Caco-2 (cell line): Measurements from ENCODE around the gene ENPP4. TPM values are rescaled to one million over a fixed set of nuclear protein-coding genes. Genes with fewer than 3 reads are reported as not detected.

Experiments
- BruUV-seq: library from RNA; stranded (reverse); fragments of 400-500 nt; replicated peaks from 2 replicates; lab custom pipeline; 2021; lab: Mats Ljungman, UMichigan
- CTCF ChIA-PET: fragments of 300-600 bp; sonication (Branson Sonifier 250); formaldehyde crosslinking; loops from one replicate; lab custom pipeline; 2022; ENCODE audit warnings: antibody characterized with exemption; lab: Charles Lee
- POLR2A ChIA-PET: fragments of 300-600 bp; sonication (Branson Sonifier 250); formaldehyde crosslinking; loops from one replicate; lab custom pipeline; 2022; ENCODE audit warnings: antibody characterized with exemption; lab: Charles Lee
- DNase-seq, 2 experiments: peaks; one replicate each; pipeline versions ENCODE4 v3.0.0 to v3.0.0-alpha.2; 2020 to 2022
- H3K27me3 ChIP-seq: replicated peaks from 2 replicates; pipeline ENCODE4 v1.6.0; 2011; ENCODE audit warnings: low read length; ENCODE audit not compliant: control insufficient read depth, insufficient read depth
- H3K36me3 ChIP-seq: 2 replicates; pipeline ENCODE4 v1.5.1; 2011; ENCODE audit warnings: low read length; ENCODE audit not compliant: control insufficient read depth, insufficient read depth
- H3K4me1 ChIP-seq: fragments of 250-450 bp; sonication (Bioruptor Pico); 2 replicates; pipeline ENCODE4 v1.5.1; 2020; ENCODE audit warnings: mild to moderate bottlenecking
- H3K4me3 ChIP-seq: 2 replicates; pipeline ENCODE4 v1.5.1; 2011; ENCODE audit warnings: low read depth, mild to moderate bottlenecking, control low read depth, low read length
- H3K9me3 ChIP-seq: fragments of 250-450 bp; sonication (Bioruptor Pico); 2 replicates; pipeline ENCODE4 v1.5.1; 2020; ENCODE audit warnings: mild to moderate bottlenecking, moderate library complexity
- H3K27ac Mint-ChIP-seq: one replicate; pipeline ENCODE4 v1.8.0; 2022; ENCODE audit warnings: mixed read lengths; ENCODE audit not compliant: unreplicated experiment
- H3K27me3 Mint-ChIP-seq: one replicate; pipeline ENCODE4 v1.8.0; 2022; ENCODE audit warnings: mixed read lengths; ENCODE audit not compliant: insufficient read depth, unreplicated experiment
- H3K36me3 Mint-ChIP-seq: one replicate; pipeline ENCODE4 v1.8.0; 2022; ENCODE audit warnings: mild to moderate bottlenecking, mixed read lengths; ENCODE audit not compliant: insufficient read depth, unreplicated experiment
- H3K4me1 Mint-ChIP-seq: one replicate; pipeline ENCODE4 v1.8.0; 2022; ENCODE audit warnings: low read depth, mixed read lengths; ENCODE audit not compliant: unreplicated experiment
- H3K4me3 Mint-ChIP-seq: one replicate; pipeline ENCODE4 v1.8.0; 2022; ENCODE audit warnings: mild to moderate bottlenecking, moderate library complexity, mixed read lengths; ENCODE audit not compliant: unreplicated experiment
- H3K9me3 Mint-ChIP-seq: one replicate; pipeline ENCODE4 v1.8.0; 2022; ENCODE audit warnings: mixed read lengths; ENCODE audit not compliant: unreplicated experiment
- CTCF ChIP-seq, 2 experiments: fragments of 200-600 bp in 1 of 2; IDR thresholded peaks; 1 replicate in 1 of 2; 2 replicates in 1 of 2; pipeline versions ENCODE4 v1.5.1 to v1.8.0; 2011 to 2022; ENCODE audit warnings: antibody characterized with exemption in 1 of 2, control low read depth in 1 of 2, inconsistent platforms in 1 of 2, low read depth in 1 of 2, low read length in 1 of 2, mild to moderate bottlenecking in 1 of 2, moderate library complexity in 1 of 2; ENCODE audit not compliant: insufficient read depth in 1 of 2, severe bottlenecking in 1 of 2, unreplicated experiment in 1 of 2
- intact Hi-C: fragments of 100-400 bp; cut with micrococcal nuclease; formaldehyde crosslinking; loops from one replicate; pipeline ENCODE4 v1.10.0; 2022; ENCODE audit not compliant: unreplicated experiment
- total RNA-seq: library from RNA; stranded (reverse); gene quantifications from 2 replicates; pipeline ENCODE4 v1.2.3, GENCODE V29; 2022

ENPP4 gene
- total RNA-seq, 1 experiment from 2014 or later = 2.7 TPM

GRCh38 chr6:46191961-46192360 is 62.2 kb downstream of the ENPP4 start:
- no peaks in the 10 kb centered on the region for H3K4me1 Mint-ChIP-seq
- ChIA-PET POLR2A (no interaction called here), CTCF (no interaction called here)
- TF ChIP-seq CTCF (IDR thresholded peaks at IDR 0.05; ENCODE audit: insufficient read depth in 1 of 2, low read depth in 1 of 2, low read length in 1 of 2, severe bottlenecking in 1 of 2, unreplicated experiment in 1 of 2) = no peak
- peaks cover 2% of the 10 kb centered on the region for H3K27me3 Mint-ChIP-seq
- no TSS peak for BruUV-seq
- H3K36me3 ChIP-seq = no peaks in the 10 kb centered on the region
- DNase-seq = no peak
- no peaks in the 10 kb centered on the region for H3K36me3 Mint-ChIP-seq
- H3K9me3 ChIP-seq = no peaks in the 10 kb centered on the region
- no peak overlapping the region for H3K4me3 Mint-ChIP-seq
- no peaks in the 10 kb centered on the region for H3K27me3 ChIP-seq
- H3K9me3 Mint-ChIP-seq = peaks cover 10% of the 10 kb centered on the region
- intact Hi-C loops = no loop called here
- H3K4me3 ChIP-seq = no peak overlapping the region
- H3K4me1 ChIP-seq = no peaks in the 10 kb centered on the region
- no peak overlapping the region for H3K27ac Mint-ChIP-seq

Other genes with a start within 250 kb of the ENPP4 start
- 15.1 and 15.6 TPM in 2 replicates for gene CLIC5, start 114.1 kb upstream of the ENPP4 start, total RNA-seq
- 1.4 and 2.3 TPM in 2 replicates for gene ENPP5, start 41.0 kb downstream of the ENPP4 start, total RNA-seq